GM12872 (cell line): ENCODE measurements around the gene TICAM1.

Experiments used
- CTCF ChIP-seq: IDR thresholded peaks from 3 replicates; pipeline ENCODE4 v1.5.1; 2011; ENCODE audit warnings: low read depth, mild to moderate bottlenecking, low read length, moderate library complexity; ENCODE audit not compliant: insufficient read depth

The TICAM1 gene

GRCh38 chr19:4851551-4852290, 20.2 kb upstream of the TICAM1 start:
- TF ChIP-seq CTCF: peak; percentile 93

- no peak for TF ChIP-seq CTCF
Measured at GRCh38 chr19:4849019-4849418, 17.5 kb upstream of the TICAM1 start.

GRCh38 chr19:4847190-4847973, 15.9 kb upstream of the TICAM1 start:
- no peak for TF ChIP-seq CTCF

GRCh38 chr19:4844348-4845179, 13.1 kb upstream of the TICAM1 start:
- TF ChIP-seq CTCF: no peak

- no peak for TF ChIP-seq CTCF
Measured at GRCh38 chr19:4843647-4843965, 12.1 kb upstream of the TICAM1 start.

GRCh38 chr19:4839192-4839591, 7.7 kb upstream of the TICAM1 start:
- no peak for TF ChIP-seq CTCF

- no peak for TF ChIP-seq CTCF
Measured at GRCh38 chr19:4832776-4833175, 1.3 kb upstream of the TICAM1 start.
